Forelimb muscle (tissue), 1 donor: Measurements from ENCODE around the gene JUND. TPM values are rescaled to one million over a fixed set of nuclear protein-coding genes. Genes with fewer than 3 reads are reported as not detected.

Experiments used
- DNase-seq: peaks from one replicate; pipeline ENCODE4 v3.0.0-alpha.2; 2013; ENCODE audit warnings: low read depth
- polyA plus RNA-seq: library from polyadenylated mRNA; unstranded; fragments of 120-200 nt; gene quantifications from one replicate; pipeline ENCODE4 v1.2.1, GENCODE V29; 2013; ENCODE audit not compliant: insufficient read length

The JUND gene
- polyA plus RNA-seq, 1 donor = 129 TPM

DNA sequence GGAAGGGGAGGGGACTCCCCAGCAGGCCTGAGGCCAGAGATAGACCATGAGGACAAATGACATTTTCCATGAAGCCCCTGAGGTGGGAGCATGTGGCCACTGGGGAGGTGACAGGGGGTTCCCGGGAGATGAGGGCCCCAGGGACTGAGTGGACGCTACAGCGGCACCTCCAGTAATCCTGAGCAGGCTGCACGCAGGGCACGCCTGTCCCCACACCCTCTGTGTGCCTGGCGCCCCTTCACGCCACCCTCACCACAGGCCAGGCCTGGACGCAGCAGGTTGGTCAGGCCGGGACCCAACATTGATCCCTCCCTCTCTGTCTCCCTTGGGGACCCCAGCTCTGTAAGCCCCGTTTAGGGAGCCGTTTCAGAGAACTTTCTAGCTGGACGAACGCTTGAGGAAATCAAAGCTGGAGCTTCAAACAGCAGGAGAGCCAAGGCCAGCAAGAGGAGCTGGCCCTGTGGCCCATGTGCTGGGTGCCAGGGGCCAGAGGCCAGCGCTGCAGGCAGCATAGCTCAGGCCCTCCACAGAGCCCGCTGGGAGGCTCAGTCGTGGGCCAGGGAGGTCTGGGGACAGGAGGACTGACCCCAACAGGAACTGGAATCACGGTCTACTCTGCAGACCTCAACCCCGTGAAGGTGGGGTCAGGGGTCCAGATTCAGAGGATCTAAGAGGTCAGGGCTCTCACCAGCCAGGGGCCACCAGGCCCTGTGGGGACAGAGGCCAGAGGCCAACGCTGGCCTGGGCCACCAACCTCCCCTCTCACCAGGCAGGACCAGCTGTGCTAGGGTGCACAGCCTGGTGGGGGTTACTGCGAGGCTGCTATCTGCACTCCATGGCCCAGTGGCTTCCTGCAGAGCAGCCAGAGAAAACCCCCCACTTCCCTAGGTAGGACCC lies 26.9 kb upstream of the JUND start:
- no peak for DNase-seq

DNA sequence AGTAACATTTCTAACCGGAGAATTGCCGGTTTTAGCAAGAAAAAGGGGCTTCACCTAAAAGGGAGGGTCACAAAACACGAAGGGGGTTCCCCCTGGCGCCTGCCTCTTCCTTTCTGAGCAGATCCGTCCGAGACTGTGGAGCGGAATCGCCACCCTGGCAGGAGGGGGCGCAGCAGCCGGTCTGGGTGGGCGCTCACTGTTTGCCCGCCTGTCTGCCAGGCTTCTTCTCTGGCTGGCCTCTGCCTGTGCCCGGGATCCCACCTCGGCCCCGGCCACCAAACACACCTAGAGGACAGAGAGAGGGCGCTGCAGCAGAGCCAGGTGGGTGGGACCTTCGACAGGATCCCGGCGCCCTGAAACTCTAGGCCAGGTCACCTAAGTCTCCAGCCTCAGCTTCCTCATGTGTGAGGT lies 25.9 kb upstream of the JUND start:
- DNase-seq = no peak

DNA sequence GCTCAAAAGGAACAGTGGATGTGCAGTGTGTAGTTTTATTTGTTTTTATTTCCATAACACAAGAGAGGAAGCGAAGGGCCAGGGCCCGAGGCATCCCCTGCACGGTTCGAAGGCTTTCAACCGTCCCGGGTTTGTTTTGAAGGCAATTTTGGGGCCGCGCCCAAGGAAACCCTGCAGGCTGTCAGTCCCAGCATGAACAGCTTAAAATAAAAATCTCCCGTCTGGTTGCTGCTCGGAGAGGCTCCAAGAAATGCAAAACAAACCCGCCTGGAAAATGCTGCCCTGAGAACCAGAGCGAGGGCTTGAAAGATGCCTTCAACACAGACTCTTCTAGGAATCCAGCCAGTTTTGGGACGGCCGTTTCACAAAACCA lies 25.5 kb upstream of the JUND start:
- no peak for DNase-seq

DNA sequence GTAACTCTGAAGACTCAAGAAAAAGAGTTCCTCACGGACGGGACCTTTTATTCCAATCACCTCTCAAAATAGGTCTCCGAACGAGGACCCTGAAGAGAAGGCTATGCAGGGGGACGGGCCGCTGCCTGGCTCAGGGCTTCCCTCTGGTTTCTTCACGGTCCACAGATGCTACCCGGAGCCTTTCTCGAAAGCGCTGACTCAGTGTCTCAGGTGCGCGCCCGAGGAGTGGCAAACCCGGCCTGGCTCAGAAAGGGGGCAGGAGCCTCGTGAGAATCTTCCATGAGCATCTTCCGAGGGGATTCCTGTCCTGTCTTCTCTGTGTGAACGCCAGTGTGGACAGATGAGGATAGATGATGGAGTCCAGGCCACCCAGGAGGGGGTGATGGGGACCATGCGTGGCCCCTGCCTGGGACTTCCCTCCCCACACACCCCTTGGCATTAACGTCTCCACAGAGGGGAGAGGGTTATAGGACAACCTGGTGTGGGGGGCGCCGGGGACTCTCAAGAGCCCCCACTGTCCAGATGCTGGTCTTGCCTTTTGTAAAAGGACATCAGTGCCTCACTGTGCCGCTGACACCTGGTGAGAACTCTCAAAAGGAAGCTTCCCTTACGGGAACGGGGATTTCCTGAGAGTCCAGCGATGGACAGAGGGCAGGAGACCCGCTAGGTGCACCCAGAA lies 24.9 kb upstream of the JUND start:
- DNase-seq = no peak

DNA sequence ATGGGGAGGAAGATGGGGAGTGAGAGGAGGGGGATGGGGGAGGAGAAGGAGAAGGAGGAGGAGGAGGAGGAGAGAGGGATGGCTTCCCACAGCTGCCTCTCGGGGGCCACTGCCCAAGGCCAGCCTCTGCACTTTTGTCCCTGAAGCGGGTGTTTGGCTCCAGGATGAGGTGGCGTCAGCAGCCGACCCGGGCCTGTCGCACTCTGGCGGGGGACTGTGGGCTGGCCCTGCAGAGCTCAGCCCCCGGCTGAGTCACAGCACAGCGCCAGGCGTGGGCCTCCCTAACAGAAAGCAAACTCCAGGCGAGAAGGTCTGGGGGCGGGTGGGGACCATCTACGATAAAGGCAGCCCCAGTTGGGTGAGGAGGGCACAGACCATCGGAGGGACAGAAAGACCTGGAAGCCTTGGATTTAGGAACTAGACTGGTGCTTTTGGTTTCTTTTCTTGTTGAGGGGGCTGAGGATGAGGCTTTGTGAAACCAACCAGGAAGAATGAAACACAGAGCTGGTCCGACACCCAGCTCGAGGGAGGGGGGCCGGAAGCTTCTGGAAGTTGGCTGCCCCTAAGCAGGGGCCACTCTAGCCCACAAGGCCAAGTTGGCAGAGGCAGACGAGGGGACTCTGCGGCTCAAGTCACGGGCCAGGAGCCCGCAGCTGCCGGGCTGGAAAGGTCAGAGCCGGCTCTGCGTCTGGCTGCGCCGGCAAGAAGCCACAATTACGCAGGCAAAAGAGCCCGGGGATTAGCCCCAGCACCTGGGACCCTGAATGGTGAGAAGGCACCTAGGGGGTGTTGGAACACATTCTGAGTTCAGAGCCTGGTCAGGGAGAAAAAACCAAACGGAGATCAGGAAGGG lies 23.3 kb upstream of the JUND start:
- no peak for DNase-seq

DNA sequence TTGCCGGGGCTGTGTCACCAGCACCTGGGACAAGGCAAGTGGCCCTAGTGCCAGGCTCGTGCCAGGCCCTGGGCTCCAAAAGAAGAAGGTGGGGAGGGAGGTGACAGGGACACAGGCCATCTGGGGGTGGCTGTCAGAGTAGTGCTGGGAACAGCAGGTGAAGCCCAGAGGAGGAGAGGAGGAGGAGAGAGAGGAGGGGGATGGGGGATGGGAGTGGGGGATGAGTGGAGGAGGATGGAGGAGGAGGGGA lies 22.7 kb upstream of the JUND start:
- DNase-seq = no peak

DNA sequence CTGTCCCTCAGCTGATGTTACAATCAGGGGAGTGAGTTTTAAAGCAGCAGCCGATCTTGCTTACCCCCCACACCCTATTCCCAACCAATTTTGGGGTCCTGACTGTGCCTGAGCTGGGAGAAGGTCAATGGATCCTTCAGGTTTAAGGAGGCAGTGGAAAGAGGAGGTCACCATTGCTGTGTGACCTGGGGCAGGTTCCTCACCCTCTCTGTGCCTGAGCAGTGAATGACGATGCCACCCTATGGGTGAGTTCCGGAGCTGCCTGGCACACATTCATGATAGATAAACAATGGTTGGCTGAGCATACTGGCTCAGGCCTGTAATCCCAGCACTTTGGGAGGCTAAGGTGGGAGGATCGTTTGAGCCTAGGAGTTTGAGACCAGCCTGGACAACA lies 20.3 kb upstream of the JUND start:
- no peak for DNase-seq

DNA sequence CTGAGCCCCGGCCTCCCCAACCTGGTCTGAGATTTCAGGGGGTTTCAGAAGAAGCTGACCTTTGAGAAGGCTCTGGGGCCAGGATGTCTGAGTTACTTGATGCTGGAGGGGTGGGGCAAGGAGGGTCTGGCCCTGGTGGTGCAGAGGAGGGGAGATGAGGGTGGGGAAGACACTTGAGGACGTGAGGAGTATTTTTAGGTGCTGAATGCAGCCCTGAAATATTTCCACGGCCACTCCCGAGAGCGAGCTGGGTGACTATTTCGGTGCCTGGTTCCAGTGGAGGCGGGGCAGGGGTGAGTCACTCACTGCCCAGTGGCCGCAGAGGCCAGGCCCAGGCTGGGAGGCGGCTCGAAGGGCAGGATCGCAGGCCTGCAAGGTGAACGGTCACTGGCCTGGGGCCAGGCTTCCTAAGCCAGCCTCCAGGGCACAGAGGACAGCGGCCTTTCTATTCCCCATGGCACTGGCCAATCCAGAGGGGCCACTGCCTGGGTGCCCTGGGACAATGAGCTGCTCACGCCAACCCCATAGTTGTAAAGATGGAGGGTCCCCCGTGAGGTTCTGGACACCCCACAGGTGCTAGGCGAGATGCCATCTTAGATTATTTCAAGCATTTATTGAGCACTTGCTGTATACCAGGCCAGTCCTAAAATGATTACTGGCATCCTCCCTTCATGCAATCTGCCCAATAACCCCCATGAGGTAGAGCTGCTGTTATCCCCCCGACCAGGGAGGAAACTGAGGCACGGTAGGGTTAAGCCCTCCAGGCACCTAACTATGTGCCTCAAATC lies 19.7 kb upstream of the JUND start:
- DNase-seq = no peak

DNA sequence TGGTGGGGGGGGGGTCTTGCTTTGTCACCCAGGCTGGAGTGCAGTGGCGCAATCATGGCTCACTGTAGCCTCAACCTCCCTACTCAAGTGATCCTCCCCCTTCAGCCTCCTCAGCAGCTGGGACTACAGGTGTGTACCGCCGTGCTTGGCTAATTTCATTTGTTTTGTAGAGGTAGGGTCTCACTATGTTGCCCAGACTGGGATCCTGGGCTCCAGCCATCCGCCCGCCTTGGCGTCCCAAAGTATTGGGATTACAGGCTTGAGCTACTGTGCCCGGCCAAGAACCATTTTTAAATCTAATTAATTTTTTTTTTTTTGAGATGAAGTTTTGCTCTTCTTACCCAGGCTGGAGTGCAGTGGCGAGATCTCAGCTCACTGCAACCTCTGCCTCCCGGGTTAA lies 18.2 kb upstream of the JUND start:
- no peak for DNase-seq

DNA sequence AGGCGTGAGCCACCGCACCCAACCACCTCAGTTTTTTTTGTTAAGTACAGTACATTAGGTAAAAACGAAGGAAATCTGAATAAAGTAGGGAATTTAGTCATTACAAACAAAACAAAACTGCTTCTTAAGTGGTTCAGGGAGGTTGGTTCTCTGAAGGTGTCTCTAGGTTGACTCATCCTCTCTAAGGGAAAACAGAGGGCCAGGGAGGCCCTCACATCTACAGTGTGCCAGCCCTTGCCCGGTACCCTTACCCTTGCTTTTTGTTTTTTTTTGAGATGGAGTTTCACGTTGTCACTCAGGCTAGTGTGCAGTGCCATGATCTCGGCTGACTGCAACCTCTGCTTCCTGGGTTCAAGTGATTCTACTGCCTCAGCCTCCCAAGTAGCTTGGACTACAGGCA lies 17.2 kb upstream of the JUND start:
- no peak for DNase-seq

DNA sequence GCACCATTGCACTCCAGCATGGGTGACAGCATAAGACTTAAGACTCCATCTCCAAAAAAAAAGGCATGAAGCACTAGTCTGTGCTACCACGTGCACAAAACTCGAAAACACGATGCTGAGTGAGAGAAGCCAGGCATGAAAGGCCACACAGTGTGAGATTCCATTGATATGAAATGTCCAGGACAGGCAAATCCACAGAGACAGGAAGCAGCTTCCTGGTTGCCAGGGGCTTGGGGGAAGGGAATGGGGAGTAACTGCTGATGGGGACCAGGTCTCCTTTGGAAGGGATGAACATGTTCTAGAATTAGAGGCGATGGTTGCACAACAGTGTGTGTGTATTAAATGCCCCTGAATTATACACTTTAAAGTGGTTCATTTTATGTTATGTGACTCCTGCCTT lies 15.9 kb upstream of the JUND start:
- DNase-seq = no peak

DNA sequence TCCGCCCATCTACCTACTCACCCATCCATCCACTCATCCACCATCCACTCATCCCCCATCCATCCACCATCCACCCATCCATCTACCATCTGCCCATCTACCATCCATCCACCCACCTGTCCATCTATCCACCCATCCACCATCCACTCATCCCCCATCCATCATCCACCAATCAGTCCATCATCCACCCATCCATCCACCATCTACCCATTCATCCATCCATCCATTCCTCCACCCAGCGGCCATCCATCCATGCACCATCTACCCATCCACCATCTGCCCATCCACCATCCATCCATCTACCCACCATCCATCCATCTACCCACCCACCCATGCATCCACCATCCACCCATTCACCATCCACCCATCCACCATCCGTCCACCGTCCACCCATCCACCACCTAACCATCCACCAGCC lies 13.6 kb upstream of the JUND start:
- no peak for DNase-seq

DNA sequence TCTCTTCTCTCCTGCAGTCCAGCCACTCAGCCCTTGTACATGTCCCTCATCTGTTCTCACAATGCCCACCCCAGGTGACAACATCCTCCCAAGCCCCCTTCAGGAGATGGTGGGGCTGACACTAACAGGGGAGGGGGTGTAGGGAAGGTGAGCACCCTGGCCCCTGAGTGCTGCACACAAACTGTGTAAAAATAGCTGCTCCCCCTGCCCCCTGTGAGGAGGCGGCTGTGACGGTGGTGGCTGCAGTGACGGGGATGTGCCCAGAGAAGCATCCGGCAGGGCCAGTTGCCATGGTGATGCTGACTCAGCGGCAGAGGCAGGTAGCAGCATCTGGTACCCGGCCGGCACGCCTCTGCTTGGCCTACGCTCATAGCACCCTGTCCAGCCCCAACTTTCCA lies 13.0 kb upstream of the JUND start:
- DNase-seq = no peak

DNA sequence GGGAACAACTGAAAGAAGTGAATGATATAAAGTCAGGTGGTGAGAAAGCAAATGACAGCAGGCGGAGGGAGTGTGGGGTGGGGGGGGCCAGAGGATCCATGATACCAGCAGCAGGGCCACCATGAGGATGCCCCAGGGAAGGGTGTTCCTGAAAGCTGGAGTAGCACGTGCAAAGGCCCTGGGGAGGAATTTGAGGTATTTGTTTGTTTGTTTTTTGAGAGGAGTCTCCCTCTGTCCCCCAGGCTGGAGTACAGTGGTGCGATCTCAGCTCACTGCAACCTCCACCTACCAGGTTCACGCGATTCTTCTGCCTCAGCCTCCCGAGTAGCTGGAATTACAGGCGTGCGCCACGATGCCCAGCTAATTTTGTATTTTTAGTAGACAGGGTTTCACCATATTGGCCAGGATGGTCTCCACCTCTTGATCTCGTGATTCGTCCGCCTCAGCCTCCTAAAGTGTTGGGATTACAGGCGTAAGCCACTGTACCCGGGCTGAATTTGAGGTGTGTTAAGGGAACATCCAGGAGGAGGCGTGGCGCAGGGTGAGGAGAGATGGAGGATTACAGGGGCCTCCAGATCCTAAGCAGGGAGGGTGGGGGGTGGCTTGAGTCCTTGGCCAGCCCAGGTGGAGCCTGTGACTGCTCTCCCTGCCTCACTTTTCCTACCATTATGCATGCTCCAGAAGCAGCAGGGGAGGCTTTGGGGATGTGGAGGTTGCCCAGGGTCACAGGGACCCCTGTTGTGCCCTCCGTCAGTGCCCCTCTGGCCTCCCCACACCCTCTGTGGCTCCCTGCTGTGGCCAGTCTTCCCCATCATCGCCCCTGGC lies 12.4 kb upstream of the JUND start:
- DNase-seq = no peak

DNA sequence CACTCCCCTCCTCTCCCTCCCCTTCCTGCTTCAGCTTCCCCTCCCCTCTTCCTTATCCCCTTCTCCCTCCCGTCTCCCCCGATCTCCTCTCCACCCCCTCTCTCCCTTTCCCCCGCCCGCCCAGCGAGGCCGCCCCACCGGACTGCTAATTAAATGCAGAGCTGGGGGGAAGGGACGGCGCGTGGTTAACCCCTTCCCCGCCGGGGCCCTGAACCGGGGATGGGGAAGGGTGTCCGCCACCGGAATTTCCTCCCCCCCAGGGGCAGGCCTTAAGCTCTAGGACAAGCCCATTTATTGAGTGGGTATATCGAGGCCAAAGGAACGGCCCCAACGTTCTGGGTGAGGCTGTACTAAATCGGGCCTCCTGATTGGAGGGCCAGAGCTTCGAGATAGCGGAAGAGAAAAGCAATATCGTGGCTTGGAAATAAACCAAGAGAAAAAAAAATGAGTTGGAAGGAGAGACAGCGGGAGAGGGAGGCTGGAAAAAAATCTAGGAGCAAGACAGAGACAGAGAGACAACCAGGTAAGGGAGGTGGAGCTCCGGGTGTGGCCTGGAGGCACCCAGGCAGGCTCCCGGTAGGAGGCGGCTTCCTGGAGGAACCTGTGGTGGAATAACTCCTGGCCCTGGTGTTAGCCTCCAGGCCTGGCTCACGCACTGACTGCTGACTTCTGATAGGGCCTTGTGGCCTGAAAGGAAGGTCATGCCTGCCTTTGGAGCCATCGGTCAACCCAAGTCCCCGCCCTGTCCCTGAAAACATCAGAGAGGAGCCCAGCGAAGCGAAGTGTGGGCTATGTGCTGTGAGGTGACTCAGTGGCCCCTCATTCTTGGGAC lies 11.6 kb upstream of the JUND start:
- DNase-seq = no peak

DNA sequence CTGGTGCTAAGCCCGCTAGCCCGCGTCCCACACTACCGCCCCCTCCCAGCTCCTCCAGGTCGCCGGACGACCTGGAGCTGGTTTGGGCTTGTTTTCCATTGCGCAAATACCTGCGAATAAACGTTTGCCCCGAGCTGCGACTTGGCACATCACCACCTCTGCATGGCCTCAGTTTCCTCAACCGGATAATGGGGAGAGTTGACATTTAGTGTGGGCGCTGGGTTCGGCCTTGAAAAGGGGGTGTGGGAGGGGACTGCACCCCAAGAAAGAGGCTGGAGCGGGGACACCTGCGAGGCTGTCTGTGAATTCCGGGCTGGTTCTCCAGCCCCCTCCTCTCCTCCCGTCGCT lies 11.0 kb upstream of the JUND start:
- no peak for DNase-seq

DNA sequence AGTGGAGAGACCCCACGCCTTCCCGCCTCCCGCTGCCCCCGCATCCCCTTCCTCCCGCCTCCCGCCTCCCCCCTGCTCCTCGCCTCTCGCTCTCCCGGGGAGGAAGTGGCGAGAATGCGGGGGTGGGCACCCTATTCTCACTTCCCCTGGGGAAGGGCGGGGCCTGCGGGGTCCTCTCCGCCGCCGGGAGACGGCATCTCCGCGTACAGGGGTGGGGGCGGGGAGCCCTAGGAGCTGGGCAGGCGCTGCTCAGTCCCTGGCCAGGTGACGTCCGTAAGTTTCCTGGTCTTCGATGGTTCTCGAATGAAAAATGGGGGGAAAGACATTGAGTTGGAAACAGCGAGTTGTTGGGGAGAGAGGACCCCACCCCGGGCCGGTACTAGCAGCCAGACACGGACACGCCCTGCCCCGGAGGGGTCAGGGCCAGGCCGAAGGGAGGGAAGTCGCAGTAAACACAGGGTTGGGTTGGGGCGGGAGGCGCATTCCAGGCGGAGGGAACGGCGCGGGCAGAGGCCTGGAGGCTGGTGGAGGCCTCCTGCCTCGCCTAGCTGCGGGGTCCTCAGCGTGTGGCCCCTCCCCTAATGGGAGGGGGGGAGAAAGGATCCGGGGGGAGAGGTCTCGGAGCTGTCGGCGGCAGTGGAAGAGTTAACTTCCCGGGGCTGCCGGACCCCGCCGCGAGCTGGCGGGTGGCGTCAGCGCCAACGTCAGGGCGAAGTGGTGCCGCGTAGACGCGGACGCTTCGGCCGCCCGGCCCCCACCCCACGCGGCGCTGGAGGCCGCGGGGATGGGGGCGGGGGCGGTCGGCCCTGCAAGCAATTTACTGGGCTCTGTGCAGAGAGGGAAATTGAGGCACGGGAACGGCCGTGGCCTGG lies 10.4 kb upstream of the JUND start:
- no peak for DNase-seq

DNA sequence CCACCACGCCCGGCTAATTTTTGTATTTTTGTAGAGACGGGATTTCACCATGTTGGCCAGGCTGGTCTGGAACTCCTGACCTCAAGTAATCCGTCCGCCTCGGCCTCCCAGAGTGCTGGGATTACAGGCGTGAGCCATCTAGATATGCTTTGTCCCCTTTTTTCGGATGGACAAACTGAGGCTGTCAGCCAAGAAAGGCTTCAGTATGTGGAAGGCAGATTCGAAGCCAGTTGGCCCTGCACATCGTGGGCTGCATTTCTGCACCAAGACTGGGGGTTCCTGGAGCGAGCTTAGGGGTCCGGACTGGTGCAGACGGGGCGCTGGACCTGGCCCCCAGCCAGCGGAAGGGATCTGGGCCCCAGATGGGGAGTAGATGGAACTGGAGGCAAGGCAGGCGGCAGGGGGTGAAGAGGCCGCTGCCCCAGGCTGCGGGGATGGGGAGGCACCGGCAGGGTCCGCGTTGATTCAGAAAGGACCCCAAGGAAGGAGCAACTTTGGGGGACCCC lies 9.7 kb upstream of the JUND start:
- DNase-seq = no peak
